Muscle layer of duodenum (tissue), 2 donors: ENCODE results near the gene NOS1AP.

Experiments used
- H3K27ac ChIP-seq: one replicate; pipeline ENCODE4 v1.7.0; 2013; ENCODE audit warnings: mild to moderate bottlenecking, low read length
- H3K27me3 ChIP-seq: one replicate; pipeline ENCODE4 v1.7.0; 2013; ENCODE audit warnings: low read depth, mild to moderate bottlenecking, control low read depth, low read length
- H3K36me3 ChIP-seq, 2 donors: one replicate each; pipeline ENCODE4 v1.7.0; 2013; ENCODE audit warnings: low read length in 2 of 2, control low read depth in 1 of 2, mild to moderate bottlenecking in 1 of 2; ENCODE audit not compliant: insufficient read depth in 2 of 2, control insufficient read depth in 1 of 2
- H3K4me1 ChIP-seq, 2 donors: one replicate each; pipeline ENCODE4 v1.7.0; 2013; ENCODE audit warnings: low read length in 2 of 2, mild to moderate bottlenecking in 2 of 2, control low read depth in 1 of 2, moderate library complexity in 1 of 2; ENCODE audit not compliant: insufficient read depth in 2 of 2, control insufficient read depth in 1 of 2
- H3K4me3 ChIP-seq, 2 donors: one replicate each; pipeline ENCODE4 v1.7.0; 2013; ENCODE audit warnings: low read length in 2 of 2, low read depth in 1 of 2, mild to moderate bottlenecking in 1 of 2
- H3K9me3 ChIP-seq, 2 donors: one replicate each; pipeline ENCODE4 v1.7.0; 2013; ENCODE audit warnings: low read length in 2 of 2, control low read depth in 1 of 2, mild to moderate bottlenecking in 1 of 2; ENCODE audit not compliant: control insufficient read depth in 1 of 2
- donor health status: healthy.

NOS1AP gene

DNA sequence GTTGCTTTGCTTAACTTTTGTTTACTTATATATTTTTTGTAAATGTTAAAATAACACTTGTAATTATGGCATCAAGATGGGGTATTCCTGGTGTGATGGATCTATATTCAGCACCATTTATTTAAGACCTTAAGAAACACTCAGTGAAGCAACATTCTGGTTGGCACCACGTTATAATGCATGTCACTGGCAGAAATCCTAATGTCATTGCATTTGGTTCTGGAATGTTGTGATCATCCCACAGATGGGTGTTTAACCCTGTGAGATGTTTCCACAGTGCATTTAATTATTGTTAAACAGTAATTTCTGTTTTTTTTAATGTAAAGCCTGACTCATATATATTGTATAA, 116.5 kb downstream of the NOS1AP start:
- no peaks in the 10 kb centered on the region for H3K9me3 ChIP-seq
- H3K27me3 ChIP-seq, result no peaks in the 10 kb centered on the region
- H3K27ac ChIP-seq, result no peak overlapping the region
- H3K4me3 ChIP-seq, result no peak overlapping the region
- no peaks in the 10 kb centered on the region for H3K4me1 ChIP-seq
- no peaks in the 10 kb centered on the region for H3K36me3 ChIP-seq

DNA sequence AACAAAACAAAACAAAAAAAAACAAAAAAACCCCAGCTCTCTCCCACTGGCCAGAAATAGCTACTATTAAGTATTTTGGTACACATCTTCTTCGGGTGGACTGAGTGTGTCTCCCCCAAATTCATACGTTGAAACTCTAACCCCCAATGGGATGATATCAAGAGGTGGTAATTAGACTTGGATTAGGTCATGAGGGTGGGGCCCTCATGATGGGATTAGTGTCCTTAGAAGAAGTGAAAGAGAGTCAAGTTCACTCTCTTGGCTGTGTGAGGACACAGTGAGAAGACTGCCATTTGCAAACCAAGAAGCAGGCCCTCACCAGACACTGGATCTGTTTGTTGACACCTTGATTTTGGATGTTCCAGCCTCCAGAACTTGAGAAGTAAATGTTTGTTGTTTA, 116.9 kb downstream of the NOS1AP start:
- Histone ChIP-seq H3K36me3 (no peaks in the 10 kb centered on the region), H3K4me1 (no peaks in the 10 kb centered on the region), H3K9me3 (no peaks in the 10 kb centered on the region), H3K27ac (no peak overlapping the region), H3K27me3 (no peaks in the 10 kb centered on the region), H3K4me3 (no peak overlapping the region)

DNA sequence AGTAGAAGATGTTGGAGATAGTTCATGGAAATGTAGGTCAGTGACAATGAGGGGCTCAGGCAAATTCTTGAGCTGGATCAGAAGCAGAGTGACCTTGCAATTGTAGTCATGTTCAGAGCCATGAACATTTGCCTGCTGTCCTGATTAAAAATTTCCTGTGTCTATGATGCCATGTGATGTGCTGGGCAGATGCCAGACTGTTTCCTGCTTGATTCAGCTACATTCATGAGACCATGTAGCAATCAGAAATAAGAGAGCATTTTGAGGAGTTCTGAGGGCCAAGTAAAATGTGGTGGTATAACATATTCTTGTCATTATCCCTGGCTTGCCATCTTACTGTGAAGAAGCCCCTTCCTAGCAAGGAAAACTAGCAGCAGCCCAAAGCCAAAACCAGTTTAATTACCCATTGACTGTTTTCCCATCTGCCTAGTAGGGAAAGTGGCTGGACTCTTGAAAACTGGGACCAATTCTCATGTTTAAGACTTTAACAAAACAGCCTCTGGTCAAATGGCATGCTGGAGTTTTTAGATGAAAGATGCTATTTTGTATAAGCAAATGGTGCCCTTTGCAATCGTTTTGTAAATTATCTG, 118.3 kb downstream of the NOS1AP start:
- Histone ChIP-seq H3K27ac (no peak overlapping the region), H3K36me3 (no peaks in the 10 kb centered on the region), H3K9me3 (no peaks in the 10 kb centered on the region)

DNA sequence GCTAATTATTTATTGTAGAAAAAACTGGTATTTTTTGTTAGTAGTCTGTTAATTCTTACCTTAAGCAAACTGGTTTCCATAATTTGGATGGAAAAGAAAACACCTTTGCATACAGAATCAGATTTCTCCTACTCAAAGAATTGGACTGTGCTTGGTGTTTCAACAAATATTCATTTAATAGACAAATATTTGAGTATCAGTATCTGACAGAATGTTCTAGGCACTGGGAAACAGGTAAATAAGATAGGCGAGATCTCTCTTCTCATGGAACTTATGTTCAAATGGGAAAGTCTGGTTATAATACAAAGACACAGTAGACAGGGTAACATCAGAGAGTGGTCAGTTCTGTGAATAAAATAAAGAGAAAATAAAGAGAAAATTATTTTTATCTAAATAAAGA, 119.9 kb downstream of the NOS1AP start:
- Histone ChIP-seq H3K4me1 (peaks cover 8 to 16% of the 10 kb centered on the region in 2 donors), H3K9me3 (no peaks in the 10 kb centered on the region), H3K27me3 (no peaks in the 10 kb centered on the region), H3K4me3 (no peak overlapping the region), H3K36me3 (no peaks in the 10 kb centered on the region), H3K27ac (no peak overlapping the region)

More for the DNA sequence above, 118.3 kb downstream of the NOS1AP start:
- Histone ChIP-seq H3K27me3 (no peaks in the 10 kb centered on the region), H3K4me3 (no peak overlapping the region), H3K4me1 (peaks cover 0 to 2% of the 10 kb centered on the region in 2 donors)

DNA sequence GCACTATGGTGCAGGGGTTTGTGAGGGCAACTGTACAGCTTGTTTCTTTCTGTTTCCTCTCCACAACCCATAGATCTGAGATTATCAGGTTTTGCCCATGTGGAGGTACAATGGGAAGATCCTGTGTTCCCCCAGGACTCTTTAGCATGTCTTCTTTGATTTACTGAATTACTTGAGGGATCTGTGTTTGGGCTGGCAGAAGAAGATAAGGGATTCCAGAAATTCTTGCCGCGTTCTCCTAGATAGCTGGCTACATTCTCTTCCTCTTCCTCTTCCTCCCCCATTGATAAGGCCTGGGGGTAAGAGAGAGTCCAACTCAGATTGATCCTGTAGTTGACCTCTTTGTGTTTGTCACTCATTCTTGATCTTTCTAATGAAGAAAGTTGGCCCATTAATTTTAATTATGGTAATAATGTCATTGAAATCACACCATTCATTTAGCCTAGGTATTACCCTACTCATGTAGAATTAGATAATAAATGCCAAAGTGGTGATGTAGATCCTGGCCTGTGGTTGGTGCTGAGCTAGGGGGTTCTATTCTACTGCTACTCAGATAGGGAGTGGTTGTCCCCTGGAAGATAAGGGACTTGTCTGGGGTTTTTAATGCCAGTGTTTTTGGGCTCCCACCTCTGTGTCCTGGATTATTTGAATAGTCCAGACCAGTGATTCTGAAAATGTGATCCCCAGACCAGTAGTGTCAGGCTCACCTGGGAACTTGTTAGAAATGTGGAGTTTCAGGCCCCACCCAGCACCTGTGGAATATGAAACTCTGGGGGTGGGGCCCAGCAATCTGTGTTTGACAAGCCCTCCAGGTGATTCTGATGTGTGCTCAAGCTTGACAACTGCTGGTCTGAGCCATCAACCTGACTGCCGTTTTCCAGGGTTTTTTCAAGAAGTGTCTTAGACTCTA, 122.2 kb downstream of the NOS1AP start:
- no peak overlapping the region for H3K27ac ChIP-seq
- H3K27me3 ChIP-seq, result no peaks in the 10 kb centered on the region
- H3K4me1 ChIP-seq, result peaks cover 8 to 19% of the 10 kb centered on the region in 2 donors
- no peaks in the 10 kb centered on the region for H3K36me3 ChIP-seq
- no peak overlapping the region for H3K4me3 ChIP-seq
- H3K9me3 ChIP-seq, result no peaks in the 10 kb centered on the region

DNA sequence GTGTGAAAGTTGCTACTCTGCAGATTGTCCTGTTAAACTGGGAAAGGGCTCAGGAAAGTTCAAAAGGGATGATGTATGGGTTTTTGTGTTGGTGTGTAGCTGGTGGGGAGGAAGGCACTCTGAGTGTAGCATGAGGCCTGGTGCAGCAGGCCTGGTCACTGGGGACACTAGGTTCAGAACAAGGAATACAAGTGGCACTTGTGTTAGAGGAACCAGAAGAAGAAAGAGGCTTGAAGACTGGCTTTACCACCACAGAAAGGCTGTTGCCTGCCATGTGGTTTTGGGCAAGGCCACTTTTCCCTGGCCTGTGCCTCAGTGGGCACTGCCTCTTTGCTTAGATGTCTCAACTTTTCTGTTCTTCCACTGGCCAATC, 122.8 kb downstream of the NOS1AP start:
- H3K27ac ChIP-seq, result no peak overlapping the region
- H3K4me3 ChIP-seq, result no peak overlapping the region

DNA sequence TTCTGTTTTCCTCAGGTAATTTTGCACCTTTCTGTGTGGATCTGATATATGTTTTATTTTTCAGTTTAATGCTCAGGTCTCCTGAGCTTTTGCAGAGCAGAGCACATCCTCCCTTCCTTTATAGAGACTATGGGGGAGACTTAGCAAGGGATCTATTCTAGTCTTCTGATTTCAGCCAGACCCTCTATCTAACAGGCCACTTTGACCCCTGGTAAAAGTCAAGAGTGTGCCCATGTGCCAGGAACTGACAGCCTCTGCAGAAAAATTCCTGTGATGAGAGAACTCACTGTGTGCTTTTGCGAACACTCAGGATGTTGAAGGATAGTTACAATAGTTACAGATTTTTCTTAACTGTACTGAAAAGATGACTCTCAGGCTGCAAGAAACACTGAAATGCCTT, 123.3 kb downstream of the NOS1AP start:
- no peaks in the 10 kb centered on the region for H3K9me3 ChIP-seq
- H3K36me3 ChIP-seq, result no peaks in the 10 kb centered on the region
- H3K4me1 ChIP-seq, result peaks cover 8 to 19% of the 10 kb centered on the region in 2 donors
- no peaks in the 10 kb centered on the region for H3K27me3 ChIP-seq
- H3K4me3 ChIP-seq, result no peak overlapping the region
- H3K27ac ChIP-seq, result no peak overlapping the region

More for the DNA sequence above, 122.8 kb downstream of the NOS1AP start:
- peaks cover 8 to 19% of the 10 kb centered on the region in 2 donors for H3K4me1 ChIP-seq
- H3K36me3 ChIP-seq, result no peaks in the 10 kb centered on the region
- H3K27me3 ChIP-seq, result no peaks in the 10 kb centered on the region
- no peaks in the 10 kb centered on the region for H3K9me3 ChIP-seq

DNA sequence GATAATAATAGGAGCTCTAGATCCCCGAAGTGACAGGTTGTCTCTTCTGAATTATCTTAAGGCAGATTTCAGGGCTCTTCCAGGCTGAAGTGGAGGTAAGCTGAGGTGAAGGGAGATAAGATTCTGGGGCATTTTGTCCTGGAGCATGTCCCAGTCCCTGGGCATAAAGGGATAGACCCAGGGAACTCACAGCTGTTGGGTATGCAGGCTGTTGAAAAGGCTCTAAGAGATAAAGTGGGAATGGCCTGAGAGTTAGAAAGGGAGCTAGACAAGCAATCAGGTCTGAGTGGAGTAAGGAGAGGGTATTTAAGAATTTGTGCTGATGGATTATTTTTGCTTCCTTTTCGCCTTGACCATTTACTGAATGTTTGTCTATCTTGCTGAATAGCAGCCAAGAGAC, 123.7 kb downstream of the NOS1AP start:
- peaks cover 8 to 19% of the 10 kb centered on the region in 2 donors for H3K4me1 ChIP-seq

DNA sequence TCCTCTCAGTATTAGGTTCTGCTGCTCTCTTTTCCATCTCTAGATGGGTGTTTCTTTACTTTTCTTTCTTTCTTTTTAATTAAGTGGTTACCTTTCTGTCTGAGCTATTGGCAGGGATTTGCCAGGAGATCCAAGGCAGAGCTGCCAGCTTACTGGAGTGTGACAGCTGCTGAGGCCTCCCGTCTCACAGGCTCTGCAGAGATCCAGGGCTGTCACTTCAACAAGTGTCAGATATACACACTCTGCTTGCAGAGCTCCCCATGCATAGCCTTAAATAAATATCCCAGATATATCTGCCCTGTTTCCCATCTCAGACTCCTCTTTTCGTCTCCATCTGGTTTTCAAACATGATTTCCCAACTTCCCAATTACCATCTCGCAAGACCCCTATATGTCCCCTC, 124.3 kb downstream of the NOS1AP start:
- no peaks in the 10 kb centered on the region for H3K9me3 ChIP-seq
- H3K27me3 ChIP-seq, result no peaks in the 10 kb centered on the region
- peaks cover 8 to 19% of the 10 kb centered on the region in 2 donors for H3K4me1 ChIP-seq
- H3K27ac ChIP-seq, result no peak overlapping the region
- H3K36me3 ChIP-seq, result no peaks in the 10 kb centered on the region
- H3K4me3 ChIP-seq, result no peak overlapping the region

More for the DNA sequence above, 123.7 kb downstream of the NOS1AP start:
- no peak overlapping the region for H3K27ac ChIP-seq
- no peaks in the 10 kb centered on the region for H3K9me3 ChIP-seq
- H3K36me3 ChIP-seq, result no peaks in the 10 kb centered on the region
- no peak overlapping the region for H3K4me3 ChIP-seq
- H3K27me3 ChIP-seq, result no peaks in the 10 kb centered on the region

DNA sequence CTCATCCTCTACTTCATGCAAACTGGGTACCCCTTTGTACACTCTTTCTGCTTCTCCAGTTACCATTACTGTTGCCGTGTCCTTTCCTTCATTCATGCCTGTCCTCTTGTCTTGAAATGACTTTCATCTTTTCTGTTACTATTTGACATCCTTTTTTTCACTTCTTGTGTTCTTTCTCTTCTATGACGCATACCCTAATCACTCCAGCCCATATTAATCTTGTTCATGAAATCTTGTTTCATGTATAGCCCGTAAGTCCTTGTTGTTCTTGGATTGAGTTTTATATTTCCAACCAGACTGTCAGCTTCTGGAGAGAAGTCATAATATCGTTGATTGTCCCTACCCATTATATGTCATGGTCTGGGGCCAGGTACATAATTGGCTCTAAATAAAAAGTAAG, 126.1 kb downstream of the NOS1AP start:
- H3K4me1 ChIP-seq, result peaks cover 8 to 19% of the 10 kb centered on the region in 2 donors
- H3K27me3 ChIP-seq, result no peaks in the 10 kb centered on the region
- H3K4me3 ChIP-seq, result no peak overlapping the region
- no peak overlapping the region for H3K27ac ChIP-seq
- no peaks in the 10 kb centered on the region for H3K36me3 ChIP-seq
- H3K9me3 ChIP-seq, result no peaks in the 10 kb centered on the region

DNA sequence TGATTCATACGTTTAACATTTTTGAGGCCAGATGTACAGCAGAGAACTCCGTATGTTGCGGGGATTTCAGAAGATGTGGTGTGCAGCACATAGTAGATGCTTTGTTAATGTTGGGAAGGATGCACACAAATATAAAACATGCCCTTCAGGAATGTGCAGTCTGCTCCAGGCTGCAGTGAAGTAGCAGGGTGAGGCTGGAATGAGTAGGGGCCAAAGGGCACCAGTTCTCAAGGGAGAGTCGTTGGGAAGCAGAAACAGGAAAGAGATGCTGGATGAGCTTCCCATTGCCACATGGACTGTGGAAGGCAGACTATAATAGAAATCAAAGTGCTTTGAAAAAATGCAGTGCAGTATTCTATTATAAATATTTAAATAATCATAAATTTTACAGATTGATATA, 126.9 kb downstream of the NOS1AP start:
- Histone ChIP-seq H3K4me3 (no peak overlapping the region), H3K9me3 (no peaks in the 10 kb centered on the region), H3K27me3 (no peaks in the 10 kb centered on the region), H3K27ac (no peak overlapping the region), H3K36me3 (no peaks in the 10 kb centered on the region), H3K4me1 (peaks cover 8 to 19% of the 10 kb centered on the region in 2 donors)
